GM23338 (cell line): ENCODE data around the gene CLEC2D. TPM values are rescaled to one million over a fixed set of nuclear protein-coding genes. Genes with fewer than 3 reads are reported as not detected.

Experiments
- ATAC-seq: fragments of 200-7000 bp; cut with Tn5 transposase; 3 replicates; pipeline ENCODE4 v1.9.1; 2020
- DNase-seq: peaks from one replicate; pipeline ENCODE4 v3.0.0-alpha.2; 2015; ENCODE audit warnings: low spot score
- H2AFZ ChIP-seq: fragments of 200-600 bp; sonication (generic); 2 replicates; pipeline ENCODE4 v1.8.0; 2016; ENCODE audit warnings: antibody characterized with exemption, mild to moderate bottlenecking, moderate library complexity
- H3F3A ChIP-seq: fragments of 200-600 bp; sonication (generic); replicated peaks from 2 replicates; pipeline ENCODE4 v1.8.0; 2017; ENCODE audit warnings: antibody characterized with exemption, mixed run types, low read depth
- H3K27ac ChIP-seq: fragments of 200-600 bp; sonication (generic); 2 replicates; pipeline ENCODE4 v1.6.1; 2016; ENCODE audit warnings: low read depth
- H3K27me3 ChIP-seq: fragments of 200-600 bp; sonication (generic); 2 replicates; pipeline ENCODE4 v1.8.0; 2016; ENCODE audit warnings: mild to moderate bottlenecking, mixed run types, moderate library complexity; ENCODE audit not compliant: insufficient read depth
- H3K36me3 ChIP-seq: fragments of 200-600 bp; sonication (generic); 2 replicates; pipeline ENCODE4 v1.8.0; 2016; ENCODE audit warnings: mild to moderate bottlenecking; ENCODE audit not compliant: insufficient read depth
- H3K4me1 ChIP-seq: fragments of 200-600 bp; sonication (generic); 2 replicates; pipeline ENCODE4 v1.8.0; 2016; ENCODE audit warnings: mild to moderate bottlenecking, moderate library complexity; ENCODE audit not compliant: insufficient read depth
- H3K4me2 ChIP-seq: fragments of 200-600 bp; sonication (generic); 2 replicates; pipeline ENCODE4 v1.7.1; 2017; ENCODE audit warnings: mixed run types
- H3K4me3 ChIP-seq: fragments of 200-600 bp; sonication (generic); 2 replicates; pipeline ENCODE4 v1.6.1; 2016; ENCODE audit warnings: mixed run types
- H3K79me2 ChIP-seq: fragments of 200-600 bp; sonication (generic); replicated peaks from 2 replicates; pipeline ENCODE4 v1.8.0; 2017; ENCODE audit warnings: mild to moderate bottlenecking; ENCODE audit not compliant: insufficient read depth
- H3K9me2 ChIP-seq: fragments of 200-600 bp; sonication (generic); 2 replicates; pipeline ENCODE4 v1.8.0; 2017; ENCODE audit not compliant: insufficient read depth
- H4K20me1 ChIP-seq: fragments of 200-600 bp; sonication (generic); replicated peaks from 2 replicates; pipeline ENCODE4 v1.8.0; 2017; ENCODE audit warnings: mild to moderate bottlenecking; ENCODE audit not compliant: insufficient read depth
- H3K27ac Mint-ChIP-seq: 2 replicates; pipeline ENCODE4 v1.8.0; 2020; ENCODE audit warnings: inconsistent platforms, mild to moderate bottlenecking, moderate library complexity, mixed read lengths
- H3K27me3 Mint-ChIP-seq: 3 replicates; pipeline ENCODE4 v1.8.0; 2022; ENCODE audit warnings: low read depth, mild to moderate bottlenecking, moderate library complexity, mixed read lengths, inconsistent platforms; ENCODE audit not compliant: insufficient read depth, poor library complexity
- H3K36me3 Mint-ChIP-seq: 3 replicates; pipeline ENCODE4 v1.8.0; 2021; ENCODE audit warnings: low read depth, mild to moderate bottlenecking, inconsistent platforms, moderate library complexity, mixed read lengths
- H3K4me1 Mint-ChIP-seq: 3 replicates; pipeline ENCODE4 v1.8.0; 2020; ENCODE audit warnings: mild to moderate bottlenecking, inconsistent platforms, mixed read lengths
- H3K4me3 Mint-ChIP-seq: 3 replicates; pipeline ENCODE4 v1.8.0; 2021; ENCODE audit warnings: moderate library complexity, mild to moderate bottlenecking, inconsistent platforms, mixed read lengths
- H3K9me3 Mint-ChIP-seq: 3 replicates; pipeline ENCODE4 v1.8.0; 2020; ENCODE audit warnings: moderate library complexity, mild to moderate bottlenecking, inconsistent platforms, mixed read lengths
- CREB1 ChIP-seq: fragments of 250-450 bp; sonication (Bioruptor Pico); IDR thresholded peaks from 2 replicates; pipeline ENCODE4 v1.5.0; 2020; ENCODE audit warnings: low read depth, mild to moderate bottlenecking, moderate library complexity
- CTCF ChIP-seq, 2 experiments: fragments of 200-600 bp in 1 of 2; sonication (generic) in 1 of 2; conservative IDR thresholded peaks; 2 replicates each; pipeline versions ENCODE4 v1.5.1 to v1.6.1; 2016 to 2017; ENCODE audit warnings: antibody characterized with exemption in 2 of 2, low read depth in 2 of 2, mild to moderate bottlenecking in 2 of 2, moderate library complexity in 1 of 2
- ETS1 ChIP-seq: IDR thresholded peaks from 2 replicates; pipeline ENCODE4 v1.6.1; 2016; ENCODE audit warnings: antibody characterized with exemption
- EZH2 ChIP-seq: fragments of 200-600 bp; sonication (generic); IDR thresholded peaks from one replicate; pipeline ENCODE4 v1.8.0; 2017; ENCODE audit warnings: antibody characterized with exemption, mild to moderate bottlenecking, low read depth; ENCODE audit not compliant: unreplicated experiment
- EZH2phosphoT487 ChIP-seq: fragments of 200-600 bp; sonication (generic); IDR thresholded peaks from one replicate; pipeline ENCODE4 v1.8.1; 2018; ENCODE audit warnings: antibody characterized with exemption; ENCODE audit not compliant: unreplicated experiment
- NANOG ChIP-seq: IDR thresholded peaks from 2 replicates; pipeline ENCODE4 v1.6.1; 2016; ENCODE audit warnings: antibody characterized with exemption, borderline replicate concordance
- POLR2AphosphoS5 ChIP-seq: IDR thresholded peaks from 2 replicates; pipeline ENCODE4 v1.6.1; 2016; ENCODE audit warnings: antibody characterized with exemption, low read depth
- STAT1 ChIP-seq: IDR thresholded peaks from one replicate; pipeline ENCODE4 v1.6.1; 2016; ENCODE audit warnings: antibody characterized with exemption; ENCODE audit not compliant: unreplicated experiment
- ZNF114 ChIP-seq: fragments of 250-450 bp; sonication (Bioruptor Pico); IDR thresholded peaks from 2 replicates; pipeline ENCODE4 v1.5.0; 2020; ENCODE audit warnings: mild to moderate bottlenecking, moderate library complexity
- ZNF462 ChIP-seq: fragments of 250-450 bp; sonication (Bioruptor Pico); IDR thresholded peaks from 2 replicates; pipeline ENCODE4 v1.5.0; 2020; ENCODE audit warnings: mild to moderate bottlenecking, moderate library complexity
- polyA plus RNA-seq: library from polyadenylated mRNA; unstranded; fragments of >200 nt; fragmentation: Nextera tagmentation; extraction: Ambion mirVana; gene quantifications from 2 replicates; pipeline ENCODE4 v1.2.1, GENCODE V29; 2016
- total RNA-seq: library from RNA; depleted of rRNA; stranded (reverse); fragments of >200 nt; shearing (Covaris generic); gene quantifications from 2 replicates; pipeline ENCODE4 v1.2.3, GENCODE V29; 2014

Gene CLEC2D
- total and polyA plus RNA-seq, 2 experiments from 2014 or later: 6.9 to 7.1 TPM

- Histone ChIP-seq H3K9me2 (no peaks in the 10 kb centered on the region), H4K20me1 (no peaks in the 10 kb centered on the region), H2AFZ (no peak overlapping the region), H3F3A (no peaks in the 10 kb centered on the region), H3K4me2 (no peak overlapping the region), H3K27me3 (no peaks in the 10 kb centered on the region), H3K79me2 (no peaks in the 10 kb centered on the region), H3K27ac (no peak overlapping the region), H3K4me1 (no peaks in the 10 kb centered on the region), H3K4me3 (no peak overlapping the region), H3K36me3 (no peaks in the 10 kb centered on the region)
- TF ChIP-seq STAT1: no peak
- no peak for TF ChIP-seq CTCF (conservative IDR thresholded peaks at IDR 0.05; ENCODE audit: low read depth in 2 of 2)
- TF ChIP-seq EZH2: no peak
- TF ChIP-seq POLR2AphosphoS5: no peak
- no peak for TF ChIP-seq ETS1
- TF ChIP-seq EZH2phosphoT487: no peak
- TF ChIP-seq ZNF114: no peak
- H3K36me3 Mint-ChIP-seq: peaks cover 14% of the 10 kb centered on the region; the same call in 2 of the 3 replicates
- peaks cover 14% of the 10 kb centered on the region; the same call in 2 of the 3 replicates for H3K9me3 Mint-ChIP-seq
- H3K27ac Mint-ChIP-seq: no peak overlapping the region
- DNase-seq (no peak), ATAC-seq (no peak)
- no peaks in the 10 kb centered on the region for H3K4me1 Mint-ChIP-seq
- peaks cover 1% of the 10 kb centered on the region for H3K27me3 Mint-ChIP-seq
- no peak overlapping the region for H3K4me3 Mint-ChIP-seq
These were observed 42.7 kb upstream of the CLEC2D start for GRCh38 chr12:9626821-9627220.

- DNase-seq (no peak), ATAC-seq (no peak)
- peaks cover 47% of the 10 kb centered on the region for H3K9me3 Mint-ChIP-seq
- Histone ChIP-seq H3K27me3 (no peaks in the 10 kb centered on the region), H3K4me2 (no peak overlapping the region), H3F3A (no peaks in the 10 kb centered on the region), H3K4me3 (no peak overlapping the region), H3K79me2 (no peaks in the 10 kb centered on the region), H3K36me3 (no peaks in the 10 kb centered on the region), H3K27ac (no peak overlapping the region), H4K20me1 (no peaks in the 10 kb centered on the region), H2AFZ (no peak overlapping the region), H3K9me2 (no peaks in the 10 kb centered on the region), H3K4me1 (no peaks in the 10 kb centered on the region)
- H3K27ac Mint-ChIP-seq: no peak overlapping the region
- TF ChIP-seq CREB1 (CRISPR knock-in tag) (no peak), ZNF114 (no peak), POLR2AphosphoS5 (no peak), NANOG (no peak), ZNF462 (CRISPR knock-in tag) (no peak), ETS1 (no peak)
- H3K4me1 Mint-ChIP-seq: no peaks in the 10 kb centered on the region
- H3K4me3 Mint-ChIP-seq: no peak overlapping the region
- peaks cover 50% of the 10 kb centered on the region for H3K36me3 Mint-ChIP-seq
- H3K27me3 Mint-ChIP-seq: peaks cover 8% of the 10 kb centered on the region
These were observed 36.7 kb upstream of the CLEC2D start for GRCh38 chr12:9632766-9633165.
